HG03135 (cell line): ENCODE data around the gene RRM2.
"Not testable (repeated sequence)": the region's sequence is repeated elsewhere in the genome, so short reads cannot be mapped to it uniquely, and the experiment has no call there.

Experiments
- ATAC-seq: cut with Tn5 transposase; IDR thresholded peaks from one replicate; pipeline ENCODE4 v1.9.1; 2021; ENCODE audit warnings: mild to moderate bottlenecking, moderate library complexity; ENCODE audit not compliant: unreplicated experiment

Gene RRM2

DNA sequence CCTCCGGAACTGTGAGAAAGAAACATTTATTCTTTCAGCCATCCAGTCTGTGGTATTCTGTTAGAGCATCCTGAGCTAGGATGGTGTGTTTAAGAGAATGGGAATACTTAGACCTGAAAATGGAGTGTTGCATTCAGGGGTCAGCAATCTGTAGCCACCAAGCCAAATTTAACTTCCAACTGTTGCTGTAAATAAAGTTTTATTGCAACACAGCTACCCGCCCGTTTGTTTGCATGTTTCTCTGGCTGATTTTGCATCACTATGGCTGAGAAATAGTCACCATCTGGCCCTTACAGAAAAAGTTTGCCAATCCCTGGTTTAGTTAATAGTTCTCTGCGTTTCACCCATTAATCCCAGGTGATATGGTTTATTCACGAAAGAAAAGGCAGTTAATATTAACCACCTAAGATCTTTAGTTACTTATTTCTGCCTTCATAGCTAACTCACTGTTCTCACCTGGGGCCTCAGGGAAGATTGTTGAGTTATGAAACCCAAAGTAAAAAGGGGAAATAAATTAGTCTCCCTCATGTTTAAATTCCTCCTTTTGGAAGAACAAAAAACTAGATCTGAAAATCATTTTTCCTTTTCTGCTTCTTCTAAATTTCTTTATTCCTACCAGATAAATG lies 32.9 kb upstream of the RRM2 start:
- ATAC-seq = peak; percentile 54

DNA sequence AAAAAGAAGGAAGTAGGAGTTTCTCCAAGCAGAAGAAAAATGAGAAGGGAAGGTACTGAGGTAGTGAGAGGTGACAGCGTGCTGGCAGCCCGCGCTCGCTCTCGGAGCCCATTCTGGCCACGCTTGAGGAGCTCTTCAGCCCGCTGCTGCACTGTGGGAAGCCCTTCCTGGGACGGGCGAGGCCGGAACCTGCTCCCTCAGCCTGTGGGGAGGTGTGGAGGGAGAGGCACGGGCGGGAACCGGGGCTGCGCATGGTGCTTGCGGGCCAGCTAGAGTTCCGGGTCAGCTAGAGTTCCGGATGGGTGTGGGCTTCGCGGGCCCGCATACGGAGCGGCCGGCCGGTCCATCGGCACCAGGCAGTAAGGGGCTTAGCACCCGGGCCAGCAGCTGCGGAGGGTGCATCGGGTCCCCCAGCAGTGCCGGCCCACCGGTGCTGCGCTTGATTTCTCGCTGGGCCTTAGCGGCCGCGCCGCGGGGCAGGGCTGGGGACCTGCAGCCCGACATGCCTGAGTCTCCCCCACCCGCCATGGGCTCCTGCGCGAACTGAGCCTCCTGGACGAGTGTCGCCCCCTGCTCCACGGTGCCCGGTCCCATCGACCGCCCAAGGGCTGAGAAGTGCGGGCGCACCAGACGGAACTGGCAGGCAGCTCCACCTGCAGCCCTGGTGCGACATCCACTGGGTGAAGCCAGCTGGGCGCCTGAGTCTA lies 31.2 kb upstream of the RRM2 start:
- no peak for ATAC-seq

DNA sequence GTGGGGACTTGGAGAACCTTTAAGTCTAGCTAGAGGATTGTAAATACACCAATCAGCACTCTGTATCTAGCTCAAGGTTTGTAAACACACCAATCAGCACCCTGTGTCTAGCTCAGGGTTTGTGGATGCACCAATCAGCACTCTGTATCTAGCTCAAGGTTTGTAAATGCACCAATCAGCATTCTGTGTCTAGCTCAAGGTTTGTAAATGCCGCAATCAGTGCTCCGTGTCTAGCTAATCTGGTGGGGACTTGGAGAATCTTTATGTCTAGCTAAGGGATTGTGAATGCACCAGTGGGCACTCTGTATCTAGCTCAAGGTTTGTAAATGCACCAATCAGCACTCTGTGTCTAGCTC lies 30.7 kb upstream of the RRM2 start:
- ATAC-seq = not testable (repeated sequence)

DNA sequence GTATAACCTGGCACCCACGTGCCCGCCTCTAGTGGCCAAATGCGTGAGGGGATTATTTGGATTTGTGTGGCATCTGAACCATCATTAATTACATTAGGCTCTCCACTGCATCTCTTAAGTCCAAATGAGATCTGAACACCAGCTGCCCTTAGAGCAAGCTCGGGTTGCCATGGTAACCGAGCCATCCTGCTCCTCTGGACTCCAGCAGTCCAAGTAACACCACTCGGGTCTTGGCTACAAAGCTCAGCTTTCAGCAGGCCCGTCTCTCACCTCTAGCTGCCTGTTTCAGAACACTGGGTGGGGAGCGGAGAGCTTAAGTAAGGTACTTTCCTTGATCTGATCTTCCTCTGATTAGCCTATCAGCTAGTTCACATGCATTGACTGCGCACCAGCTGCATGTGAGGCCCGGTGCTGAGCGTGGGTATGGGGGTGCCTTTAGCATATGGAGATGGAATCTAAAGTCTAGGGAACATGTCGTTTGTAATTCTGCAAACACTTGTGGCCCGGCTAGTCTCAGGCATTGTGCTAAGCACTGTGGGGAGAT lies 28.2 kb upstream of the RRM2 start:
- no peak for ATAC-seq

- no peak for ATAC-seq
These were observed 27.4 kb upstream of the RRM2 start for GRCh38 chr2:10095175-10095574.

- no peak for ATAC-seq
These were observed 25.9 kb upstream of the RRM2 start for GRCh38 chr2:10096641-10097040.

DNA sequence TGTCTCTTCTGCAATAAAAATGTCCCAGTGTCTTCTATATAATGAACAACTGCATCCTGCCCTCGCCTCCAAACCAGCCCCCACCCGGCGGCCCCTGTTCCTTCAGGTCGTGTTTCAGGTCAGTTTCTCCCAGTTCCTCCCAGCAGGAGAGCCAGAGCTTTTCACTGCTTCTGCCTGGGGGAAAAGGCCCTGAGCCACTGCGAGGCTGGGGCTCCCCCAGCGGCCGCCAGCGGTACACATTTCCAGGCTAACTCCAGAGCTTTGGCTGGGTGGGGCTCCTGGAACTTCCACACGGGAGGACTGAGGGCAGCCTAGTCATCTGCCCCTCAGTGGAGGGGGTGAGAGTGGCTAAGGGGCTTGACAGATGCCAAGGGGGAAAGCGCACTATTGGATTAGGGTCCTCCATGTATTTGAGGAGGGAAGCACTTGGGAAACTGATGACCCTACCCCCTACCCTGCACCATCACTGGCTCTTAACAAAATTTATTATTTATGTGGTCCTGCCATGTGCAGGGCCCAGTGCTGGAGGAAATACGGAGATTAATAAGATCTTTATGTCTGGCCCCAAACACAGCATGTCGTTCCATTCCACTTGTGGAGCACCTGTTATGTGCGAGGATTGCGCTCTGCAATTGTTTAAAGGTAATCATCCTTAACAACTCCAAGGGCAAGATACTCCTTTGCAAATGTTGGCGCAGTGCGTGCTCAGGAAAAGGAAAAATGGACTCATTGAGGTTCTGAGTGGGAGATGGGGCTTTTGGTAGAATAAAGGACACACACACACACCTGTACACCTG lies 25.0 kb upstream of the RRM2 start:
- ATAC-seq = peak; percentile 61

DNA sequence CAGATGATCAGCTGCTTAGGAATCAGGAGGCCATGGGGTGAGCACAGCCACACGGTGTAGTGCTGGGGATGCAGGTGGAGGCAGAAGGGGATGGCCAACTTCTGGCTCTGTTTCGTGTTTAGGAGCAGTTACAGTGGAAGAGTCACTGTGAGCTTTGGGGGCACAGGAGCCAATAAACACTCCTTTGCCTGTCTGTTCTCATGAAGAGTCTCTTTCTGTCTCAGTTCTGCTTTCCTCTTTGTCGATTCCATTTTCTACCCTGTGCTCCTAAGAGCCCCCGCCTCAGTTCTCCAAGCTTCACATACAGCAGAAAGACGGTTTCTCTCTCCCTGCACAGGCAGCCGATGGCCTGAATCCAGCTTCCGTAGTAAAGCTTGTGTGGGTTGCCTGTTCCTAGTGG lies 21.0 kb upstream of the RRM2 start:
- no peak for ATAC-seq

GRCh38 chr2:10103179-10103578 lies 19.4 kb upstream of the RRM2 start:
- ATAC-seq = no peak

DNA sequence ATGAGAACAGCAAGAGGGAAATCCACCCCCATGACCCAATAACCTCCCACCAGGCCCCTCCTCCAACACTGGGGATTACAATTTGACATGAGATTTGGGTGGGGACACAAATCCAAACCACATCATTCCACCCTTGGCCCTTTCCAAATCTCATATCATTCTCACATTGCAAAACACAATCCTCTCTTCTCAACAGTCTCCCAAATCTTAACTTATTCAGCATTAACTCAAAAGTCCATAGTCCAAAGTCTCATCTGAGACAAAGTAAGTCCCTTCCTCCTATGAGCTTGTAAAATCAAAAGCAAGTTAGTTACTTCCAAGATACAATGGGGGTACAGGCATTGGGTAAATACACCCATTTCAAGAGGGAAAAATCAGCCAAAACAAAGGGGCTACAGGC lies 17.6 kb upstream of the RRM2 start:
- not testable (repeated sequence) for ATAC-seq

- no peak for ATAC-seq
These were observed 13.2 kb upstream of the RRM2 start for GRCh38 chr2:10109311-10109710.

DNA sequence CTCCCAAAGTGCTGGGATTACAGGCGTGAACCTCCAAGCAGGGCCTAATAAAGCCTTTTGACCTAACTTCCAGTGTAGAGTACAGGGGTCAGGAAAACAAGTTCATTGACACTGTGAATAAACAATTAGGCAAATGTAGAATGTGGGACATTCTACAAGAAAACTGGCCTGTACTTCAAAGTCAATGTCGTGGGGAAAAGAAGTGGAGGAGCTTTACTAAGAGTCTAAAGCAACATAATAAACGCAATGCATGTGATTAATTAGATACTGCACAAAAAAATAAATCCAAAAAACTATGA lies 3.6 kb upstream of the RRM2 start:
- no peak for ATAC-seq

DNA sequence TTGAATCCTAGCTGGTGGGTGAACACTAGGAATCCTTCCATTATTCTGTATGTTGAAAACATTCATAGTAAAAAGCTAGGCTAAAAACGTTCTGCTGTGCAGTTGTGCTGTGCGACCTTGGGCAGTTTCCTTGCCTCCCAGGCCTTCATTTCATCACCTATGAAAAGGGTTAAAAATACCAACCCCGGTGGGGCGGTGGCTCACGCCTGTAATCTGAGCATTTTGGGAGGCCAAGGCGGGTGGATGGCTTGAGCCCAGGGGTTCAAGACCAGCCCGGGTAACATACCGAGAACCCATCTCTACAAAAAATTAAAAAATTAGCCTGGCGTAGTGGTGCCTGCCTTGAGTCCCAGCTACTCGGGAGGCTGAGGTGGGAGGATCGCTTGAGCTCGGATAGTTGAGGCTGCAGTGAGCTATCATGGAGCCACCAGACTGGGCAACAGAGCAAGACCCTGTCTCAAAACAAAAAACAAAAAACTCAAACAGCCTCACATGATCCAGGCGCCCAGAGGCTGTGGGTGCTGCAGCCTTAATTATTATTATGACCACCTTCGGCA lies 2.9 kb upstream of the RRM2 start:
- no peak for ATAC-seq

DNA sequence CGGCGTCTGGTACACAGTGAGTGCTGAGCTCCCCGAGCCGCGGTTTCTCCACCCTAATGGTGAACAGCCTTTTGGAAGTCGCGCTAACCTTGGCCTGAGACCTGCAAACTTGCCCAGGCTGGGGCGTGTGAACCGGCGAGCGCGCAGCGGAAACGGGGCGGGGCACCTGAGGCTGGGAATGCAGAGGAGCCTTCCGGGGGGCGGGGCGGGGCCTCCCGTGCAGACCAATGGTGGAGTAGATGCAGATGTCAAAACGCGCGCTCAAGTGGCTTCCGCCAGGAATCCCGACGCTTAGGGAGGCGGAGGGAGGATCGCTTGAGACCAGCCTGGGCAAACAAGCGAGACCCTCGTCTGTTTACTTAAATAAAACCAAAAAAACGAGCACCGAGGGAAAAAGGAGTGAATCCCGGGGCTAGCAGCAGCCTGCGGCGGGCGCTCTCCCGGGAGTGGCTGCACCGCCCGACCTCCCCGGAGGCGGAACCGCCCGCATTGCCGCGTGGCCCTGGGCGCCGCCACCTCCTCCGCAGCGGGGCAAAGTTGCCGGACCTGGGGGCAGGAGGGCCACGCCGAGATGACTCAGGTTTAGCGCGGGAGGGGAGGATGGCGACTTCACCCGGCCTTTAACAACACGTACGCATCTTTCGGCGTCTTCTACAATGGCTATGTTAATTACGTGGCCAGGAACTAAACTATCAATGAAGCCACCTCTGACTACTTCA lies 2.2 kb upstream of the RRM2 start:
- peak; percentile 53 for ATAC-seq

DNA sequence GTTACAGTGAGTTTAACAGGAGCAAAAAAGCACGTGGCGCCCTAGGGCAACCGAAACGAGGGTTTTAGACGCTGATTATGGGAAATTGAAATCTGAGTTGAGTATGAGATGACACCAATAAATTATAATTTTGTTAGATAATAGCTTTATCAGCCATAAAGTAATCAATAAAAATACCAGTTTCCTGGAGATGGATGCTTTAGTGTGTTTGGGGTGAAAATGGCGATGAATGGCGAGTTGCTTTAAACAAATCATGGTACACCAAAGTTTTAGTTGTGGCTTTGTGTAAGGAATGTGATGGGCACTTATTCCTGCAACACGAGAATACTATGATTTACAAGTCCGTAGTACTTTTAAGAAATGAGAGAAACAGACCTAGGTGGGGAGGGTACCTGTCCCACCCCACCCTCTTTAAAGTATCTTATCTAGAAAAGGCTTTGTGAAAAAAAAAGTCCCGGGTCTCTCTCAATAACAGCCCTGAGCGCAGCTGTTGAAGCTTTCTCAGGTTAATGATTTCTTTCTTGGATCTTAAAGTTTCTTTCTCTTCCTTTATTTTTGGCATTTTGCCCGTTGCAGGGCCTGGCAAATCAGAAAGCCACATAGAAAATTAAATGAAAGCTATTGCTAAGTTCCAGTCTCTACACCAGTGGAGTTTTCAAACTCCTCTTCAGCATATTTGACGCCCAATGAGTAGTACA lies 1.5 kb upstream of the RRM2 start:
- no peak for ATAC-seq

- no peak for ATAC-seq
These were observed 742 bp downstream of the RRM2 start for GRCh38 chr2:10123281-10123680.

- no peak for ATAC-seq
These were observed 2.1 kb downstream of the RRM2 start for GRCh38 chr2:10124538-10125045.

- ATAC-seq = no peak
These were observed 3.5 kb downstream of the RRM2 start for GRCh38 chr2:10125842-10126631.

DNA sequence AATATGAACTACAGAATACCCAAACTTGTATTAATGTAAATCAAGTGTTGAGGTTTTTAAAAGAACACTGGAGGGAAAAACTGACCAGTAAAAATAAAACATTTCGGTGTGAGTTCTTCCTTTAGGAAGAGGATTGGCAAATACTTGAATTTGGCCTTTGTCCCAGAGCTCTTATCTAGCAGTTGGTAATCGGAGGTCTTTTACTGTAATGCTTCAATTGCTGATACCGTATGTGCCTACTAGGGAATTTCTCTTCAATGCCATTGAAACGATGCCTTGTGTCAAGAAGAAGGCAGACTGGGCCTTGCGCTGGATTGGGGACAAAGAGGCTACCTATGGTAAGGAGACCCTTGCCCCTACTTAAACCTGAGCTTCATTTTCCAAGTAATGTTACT lies 4.1 kb downstream of the RRM2 start:
- ATAC-seq = no peak

DNA sequence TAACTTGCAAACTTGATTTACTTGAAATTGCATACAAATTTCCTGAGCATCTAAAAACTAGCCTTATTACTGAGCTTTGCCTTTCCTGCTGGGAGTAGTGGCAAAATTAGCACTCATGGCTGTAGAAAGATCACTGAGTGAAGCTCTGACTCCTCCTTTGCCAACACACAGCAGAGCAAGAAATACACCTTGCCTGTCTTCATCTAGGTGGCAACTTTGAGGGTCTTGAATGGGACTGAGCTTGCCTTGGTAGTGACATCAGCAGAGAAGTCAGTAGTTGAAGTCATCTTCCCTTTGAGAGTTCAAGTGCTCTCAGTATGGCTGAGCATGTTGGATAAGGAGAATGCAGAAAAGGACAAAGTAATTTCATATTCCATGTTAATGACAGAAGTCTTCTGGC lies 5.9 kb downstream of the RRM2 start:
- no peak for ATAC-seq
